Endothelial cell of umbilical vein (primary cell): Measurements from ENCODE around the gene KAZN. TPM values are rescaled to one million over a fixed set of nuclear protein-coding genes. Genes with fewer than 3 reads are reported as not detected.

Experiments
- BruUV-seq: library from RNA; stranded (reverse); fragments of 400-500 nt; replicated peaks from 2 replicates; lab custom pipeline; 2021; lab: Mats Ljungman, UMichigan
- CTCF ChIA-PET: fragments of 300-600, 350-600 bp; sonication (Branson Sonifier 250); formaldehyde crosslinking; loops from one replicate; lab custom pipeline; 2021; ENCODE audit warnings: antibody characterized with exemption, inconsistent platforms; lab: Charles Lee
- POLR2A ChIA-PET: fragments of 300-600, 350-600 bp; sonication (Branson Sonifier 250); formaldehyde crosslinking; loops from one replicate; lab custom pipeline; 2021; ENCODE audit warnings: antibody characterized with exemption, inconsistent platforms; lab: Charles Lee
- DNase-seq: peaks from one replicate; pipeline ENCODE4 v3.0.0-alpha.2; 2011; ENCODE audit warnings: low read depth, low spot score
- FAIRE-seq: peaks from 2 replicates; lab custom pipeline; 2011; peaks lifted over from hg19 to GRCh38; lab: Jason Lieb, UNC
- H2AFZ ChIP-seq: 2 replicates; pipeline ENCODE4 v1.6.0; 2012; ENCODE audit warnings: low read depth, low read length, control low read depth, inconsistent platforms
- H3K27ac ChIP-seq: 2 replicates; pipeline ENCODE4 v1.5.1; 2011; ENCODE audit warnings: low read depth, mild to moderate bottlenecking, control low read depth, low read length, moderate library complexity; ENCODE audit not compliant: insufficient read depth
- H3K27me3 ChIP-seq, 2 experiments: 2 replicates each; pipeline versions ENCODE4 v1.6.0 to v1.6.1; 2011; ENCODE audit warnings: low read length in 2 of 2, mixed read lengths in 1 of 2; ENCODE audit not compliant: control insufficient read depth in 2 of 2, insufficient read depth in 2 of 2
- H3K36me3 ChIP-seq, 2 experiments: 2 replicates in 1 of 2; 3 replicates in 1 of 2; pipeline ENCODE4 v1.5.1; 2011; ENCODE audit warnings: low read length in 2 of 2, mild to moderate bottlenecking in 1 of 2, moderate library complexity in 1 of 2; ENCODE audit not compliant: control insufficient read depth in 2 of 2, insufficient read depth in 2 of 2; ENCODE audit errors: extremely low read depth in 1 of 2
- H3K4me1 ChIP-seq: 3 replicates; pipeline ENCODE4 v1.5.1; 2011; ENCODE audit warnings: mild to moderate bottlenecking, low read length; ENCODE audit not compliant: control insufficient read depth, insufficient read depth; ENCODE audit errors: extremely low read depth
- H3K4me2 ChIP-seq: 2 replicates; pipeline ENCODE4 v1.6.1; 2011; ENCODE audit warnings: low read length, control low read depth, mixed read lengths; ENCODE audit not compliant: insufficient read depth
- H3K4me3 ChIP-seq, 3 experiments: fragments of 200-600 bp in 1 of 3; sonication (generic), shearing (Covaris generic) in 1 of 3; replicated peaks in 1 of 3; 2 replicates each; pipeline ENCODE4 v1.5.1; 2011 to 2016; ENCODE audit warnings: control low read depth in 3 of 3, low read length in 3 of 3, mild to moderate bottlenecking in 2 of 3, inconsistent platforms in 1 of 3, low read depth in 1 of 3, moderate library complexity in 1 of 3; ENCODE audit not compliant: insufficient read depth in 1 of 3
- H3K79me2 ChIP-seq: 2 replicates; pipeline ENCODE4 v1.6.0; 2012; ENCODE audit warnings: low read length, inconsistent platforms; ENCODE audit not compliant: control insufficient read depth, insufficient read depth
- H3K9ac ChIP-seq: replicated peaks from 2 replicates; pipeline ENCODE3; 2011; ENCODE audit warnings: low read length, control low read depth; ENCODE audit not compliant: insufficient read depth; ENCODE audit errors: extremely low read depth
- H3K9me1 ChIP-seq: replicated peaks from 3 replicates; pipeline ENCODE4 v1.6.0; 2011; ENCODE audit warnings: mild to moderate bottlenecking, low read length; ENCODE audit not compliant: control insufficient read depth, insufficient read depth; ENCODE audit errors: extremely low read depth
- H3K9me3 ChIP-seq: replicated peaks from 2 replicates; pipeline ENCODE4 v1.5.1; 2012; ENCODE audit warnings: low read length, inconsistent platforms; ENCODE audit not compliant: control insufficient read depth, insufficient read depth
- H4K20me1 ChIP-seq: replicated peaks from 2 replicates; pipeline ENCODE3; 2011; ENCODE audit warnings: mild to moderate bottlenecking, low read length; ENCODE audit not compliant: control insufficient read depth, insufficient read depth; ENCODE audit errors: extremely low read depth
- EZH2 ChIP-seq: IDR thresholded peaks from 2 replicates; pipeline ENCODE4 v1.6.1; 2012; ENCODE audit warnings: borderline replicate concordance, low read depth, mild to moderate bottlenecking, moderate library complexity, low read length, inconsistent platforms; ENCODE audit not compliant: severe bottlenecking
- FOS ChIP-seq: IDR thresholded peaks from 2 replicates; pipeline ENCODE4 v1.6.1; 2011; ENCODE audit warnings: mild to moderate bottlenecking, low read length, moderate library complexity, borderline replicate concordance; ENCODE audit not compliant: insufficient read depth
- GATA2 ChIP-seq: IDR thresholded peaks from 2 replicates; pipeline ENCODE4 v1.7.0; 2011; ENCODE audit warnings: low read depth, mild to moderate bottlenecking, moderate library complexity, mixed read lengths, low read length; ENCODE audit not compliant: insufficient read length, insufficient read depth
- JUN ChIP-seq: IDR thresholded peaks from 2 replicates; pipeline ENCODE4 v1.6.1; 2011; ENCODE audit warnings: borderline replicate concordance, low read depth; ENCODE audit not compliant: insufficient read length, insufficient read depth
- MYC ChIP-seq: IDR thresholded peaks from one replicate; pipeline ENCODE4 v1.6.1; 2011; ENCODE audit warnings: mild to moderate bottlenecking, low read depth, low read length
- POLR2A ChIP-seq: IDR thresholded peaks from 2 replicates; pipeline ENCODE4 v1.6.1; 2012; ENCODE audit warnings: low read depth, mild to moderate bottlenecking, control low read depth, low read length
- POLR2AphosphoS5 ChIP-seq: IDR thresholded peaks from 2 replicates; pipeline ENCODE4 v1.6.1; 2012; ENCODE audit warnings: low read depth, mild to moderate bottlenecking, control low read depth, low read length, moderate library complexity; ENCODE audit not compliant: insufficient read depth
- dilution Hi-C: fragments of 300-500 bp; cut with MboI; formaldehyde crosslinking; loops from one replicate; pipeline ENCODE4 v1.15.0; 2019; ENCODE audit warnings: low sequenced_read_pairs; ENCODE audit not compliant: extremely low pct_ligation_motif_present
- intact Hi-C: fragments of 100-400 bp; cut with micrococcal nuclease; formaldehyde crosslinking; loops from one replicate; pipeline ENCODE4 v1.10.0; 2022
- polyA plus RNA-seq, 4 experiments: library from polyadenylated mRNA; depleted of rRNA in 3 of 4; stranded (reverse) in 3 of 4; unstranded in 1 of 4; fragments of >200 nt; gene quantifications; 2 replicates each; pipeline versions ENCODE4 v1.2.1 to v1.2.3, GENCODE V29; 2011 to 2012; ENCODE audit warnings: missing spikeins in 1 of 4
- total RNA-seq: library from RNA; stranded (reverse); gene quantifications from 2 replicates; pipeline ENCODE4 v1.2.3, GENCODE V29; 2021
- TF ChIP-seq, protein P1 (sequence below), 2 donors: IDR thresholded peaks; 1 replicate in 1 of 2; 2 replicates in 1 of 2; pipeline ENCODE4 v1.5.1; 2011; ENCODE audit warnings: low read length in 2 of 2, mild to moderate bottlenecking in 2 of 2, moderate library complexity in 2 of 2, control low read depth in 1 of 2, inconsistent platforms in 1 of 2, low read depth in 1 of 2; ENCODE audit not compliant: insufficient read depth in 1 of 2; ENCODE audit errors: extremely low read depth in 1 of 2
- TF ChIP-seq, protein P2 (sequence below): IDR thresholded peaks from 2 replicates; pipeline ENCODE4 v1.6.1; 2011; ENCODE audit not compliant: insufficient read depth, insufficient read length

Gene KAZN
- total and polyA plus RNA-seq, 2 donors (not counting 3 experiments of a cell fraction or from before 2014, with no cell fraction given): 1.6 to 5.8 TPM

DNA sequence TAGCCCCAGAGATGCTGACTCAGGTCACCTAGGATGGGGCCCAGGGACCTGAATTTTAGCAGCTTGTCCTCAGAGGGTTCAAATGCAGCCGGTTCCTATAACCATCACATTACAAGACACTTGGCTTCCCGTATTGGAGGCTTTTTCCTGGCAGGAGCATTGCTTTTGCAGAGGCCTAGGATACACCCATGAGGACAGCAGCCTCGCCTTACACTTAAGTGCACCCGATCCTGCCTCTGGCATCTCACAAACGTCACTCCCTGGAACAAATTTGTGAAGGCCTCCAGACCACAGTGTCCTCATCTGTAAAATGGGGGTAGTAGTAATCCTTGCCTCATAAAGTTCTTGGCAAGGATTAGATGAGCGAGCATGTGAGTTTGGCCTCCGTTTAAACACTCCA is 130.0 kb downstream of the KAZN start:
- intact Hi-C loops (no loop called here), dilution Hi-C loops (no loop called here)
- no peak for FAIRE-seq
- Histone ChIP-seq H3K4me1 (no peaks in the 10 kb centered on the region), H3K36me3 (no peaks in the 10 kb centered on the region), H3K9me1 (no peaks in the 10 kb centered on the region), H3K27me3 (no peaks in the 10 kb centered on the region), H3K9ac (no peak overlapping the region), H3K4me3 (no peak overlapping the region), H3K9me3 (no peaks in the 10 kb centered on the region), H4K20me1 (no peaks in the 10 kb centered on the region), H3K79me2 (no peaks in the 10 kb centered on the region), H2AFZ (no peak overlapping the region), H3K4me2 (no peak overlapping the region), H3K27ac (no peak overlapping the region)
- TF ChIP-seq, protein P1, sequence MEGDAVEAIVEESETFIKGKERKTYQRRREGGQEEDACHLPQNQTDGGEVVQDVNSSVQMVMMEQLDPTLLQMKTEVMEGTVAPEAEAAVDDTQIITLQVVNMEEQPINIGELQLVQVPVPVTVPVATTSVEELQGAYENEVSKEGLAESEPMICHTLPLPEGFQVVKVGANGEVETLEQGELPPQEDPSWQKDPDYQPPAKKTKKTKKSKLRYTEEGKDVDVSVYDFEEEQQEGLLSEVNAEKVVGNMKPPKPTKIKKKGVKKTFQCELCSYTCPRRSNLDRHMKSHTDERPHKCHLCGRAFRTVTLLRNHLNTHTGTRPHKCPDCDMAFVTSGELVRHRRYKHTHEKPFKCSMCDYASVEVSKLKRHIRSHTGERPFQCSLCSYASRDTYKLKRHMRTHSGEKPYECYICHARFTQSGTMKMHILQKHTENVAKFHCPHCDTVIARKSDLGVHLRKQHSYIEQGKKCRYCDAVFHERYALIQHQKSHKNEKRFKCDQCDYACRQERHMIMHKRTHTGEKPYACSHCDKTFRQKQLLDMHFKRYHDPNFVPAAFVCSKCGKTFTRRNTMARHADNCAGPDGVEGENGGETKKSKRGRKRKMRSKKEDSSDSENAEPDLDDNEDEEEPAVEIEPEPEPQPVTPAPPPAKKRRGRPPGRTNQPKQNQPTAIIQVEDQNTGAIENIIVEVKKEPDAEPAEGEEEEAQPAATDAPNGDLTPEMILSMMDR (IDR thresholded peaks at IDR 0.05; ENCODE audit: extremely low read depth in 1 of 2, insufficient read depth in 1 of 2, low read depth in 1 of 2, low read length in 2 of 2): no peak
- TF ChIP-seq EZH2 (no peak), FOS (no peak), POLR2A (no peak)
- TF ChIP-seq, protein P2, sequence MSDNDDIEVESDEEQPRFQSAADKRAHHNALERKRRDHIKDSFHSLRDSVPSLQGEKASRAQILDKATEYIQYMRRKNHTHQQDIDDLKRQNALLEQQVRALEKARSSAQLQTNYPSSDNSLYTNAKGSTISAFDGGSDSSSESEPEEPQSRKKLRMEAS: no peak
- CTCF ChIA-PET: no interaction called here
- DNase-seq: no peak
- POLR2A ChIA-PET: no interaction called here
- no TSS peak for BruUV-seq

GRCh38 chr1:14732728-14733047 is 134.2 kb downstream of the KAZN start:
- Histone ChIP-seq H3K9me3 (no peaks in the 10 kb centered on the region), H2AFZ (no peak overlapping the region), H3K9me1 (no peaks in the 10 kb centered on the region), H3K27ac (no peak overlapping the region), H3K9ac (no peak overlapping the region), H3K4me3 (no peak overlapping the region), H3K36me3 (no peaks in the 10 kb centered on the region), H4K20me1 (no peaks in the 10 kb centered on the region), H3K4me2 (no peak overlapping the region), H3K79me2 (no peaks in the 10 kb centered on the region), H3K4me1 (no peaks in the 10 kb centered on the region), H3K27me3 (no peaks in the 10 kb centered on the region)
- no TSS peak for BruUV-seq
- no peak for TF ChIP-seq POLR2AphosphoS5
- TF ChIP-seq, protein P2: no peak
- no peak for TF ChIP-seq MYC
- no peak for TF ChIP-seq EZH2
- no peak for TF ChIP-seq POLR2A
- TF ChIP-seq GATA2: no peak
- TF ChIP-seq, protein P1 (IDR thresholded peaks at IDR 0.05; ENCODE audit: extremely low read depth in 1 of 2, insufficient read depth in 1 of 2, low read depth in 1 of 2, low read length in 2 of 2): no peak
- no peak for TF ChIP-seq FOS
- no peak for TF ChIP-seq JUN
- intact Hi-C loops (no loop called here), dilution Hi-C loops (no loop called here)
- CTCF ChIA-PET: no interaction called here
- FAIRE-seq (no peak), DNase-seq (no peak)
- POLR2A ChIA-PET: no interaction called here
